ENCODE data around the gene OOSP3. TPM values are rescaled to one million over a fixed set of nuclear protein-coding genes. Genes with fewer than 3 reads are reported as not detected.

The OOSP3 gene
- polyA plus RNA-seq, 3 donors, result not detected

DNA sequence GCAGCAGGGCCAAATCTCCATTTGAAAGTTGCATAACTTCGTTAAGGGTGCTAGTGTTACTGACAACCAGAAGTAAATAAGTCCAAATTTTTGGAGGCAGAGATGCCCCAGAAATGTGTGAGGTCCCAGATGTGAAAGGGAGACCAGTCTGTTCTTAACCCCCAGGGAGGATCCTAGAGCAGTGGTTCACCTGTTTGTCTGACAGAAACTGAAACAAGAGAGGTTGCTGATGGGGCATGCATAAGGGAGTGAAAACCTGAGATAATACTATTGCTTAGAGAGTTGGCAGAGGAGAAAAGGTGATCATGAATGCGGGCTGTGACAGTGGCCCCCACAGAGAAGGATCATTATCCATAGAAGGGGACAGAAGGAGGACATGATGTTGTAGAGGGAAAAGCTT lies 37.1 kb upstream of the OOSP3 start:
- Histone ChIP-seq H3K27me3 (ENCODE audit: control insufficient read depth in 2 of 2, insufficient read depth in 2 of 2, low read length in 2 of 2) (no peaks in the 10 kb centered on the region), H3K27ac (ENCODE audit: low read depth in 1 of 2, low read length in 2 of 2) (no peak overlapping the region), H3K4me3 (replicated peaks in 1 of 3; ENCODE audit: low read depth in 2 of 3, low read length in 3 of 3) (no peak overlapping the region), H3K4me1 (ENCODE audit: control insufficient read depth in 1 of 2, insufficient read depth in 2 of 2, low read length in 2 of 2) (no peaks in the 10 kb centered on the region), H2AFZ (ENCODE audit: insufficient read depth, low read depth, low read length, poor library complexity, severe bottlenecking) (no peak overlapping the region), H4K20me1 (ENCODE audit: insufficient read depth, low read length) (no peaks in the 10 kb centered on the region), H3K4me2 (replicated peaks; ENCODE audit: extremely low read depth, low read length, poor library complexity, severe bottlenecking) (no peak overlapping the region), H3K79me2 (ENCODE audit: insufficient read depth, low read length) (no peaks in the 10 kb centered on the region), H3K36me3 (replicated peaks in 1 of 2; ENCODE audit: control insufficient read depth in 1 of 2, insufficient read depth in 2 of 2, low read length in 2 of 2) (no peaks in the 10 kb centered on the region), H3K9ac (ENCODE audit: insufficient read depth, low read length, poor library complexity, severe bottlenecking) (no peak overlapping the region), H3K9me3 (replicated peaks in 1 of 2; ENCODE audit: control insufficient read depth in 1 of 2, insufficient read depth in 1 of 2, low read length in 2 of 2) (no peaks in the 10 kb centered on the region)
- 88% methylated on average over 2 of the region's 2 CpGs for whole genome bisulfite sequencing (ENCODE audit: insufficient coverage)
- H3K9me3 Mint-ChIP-seq, result peaks cover 0 to 3% (median 0%) of the 10 kb centered on the region in 7 donors
- H3K27me3 Mint-ChIP-seq (ENCODE audit: low read depth in 3 of 3), result peaks cover 0 to 1% (median 0%) of the 10 kb centered on the region in 3 donors
- no peaks in the 10 kb centered on the region for H3K36me3 Mint-ChIP-seq
- intact Hi-C loops (cut with micrococcal nuclease), result no loop called here
- H3K4me3 Mint-ChIP-seq, result no peak overlapping the region
- TF ChIP-seq, protein P1, sequence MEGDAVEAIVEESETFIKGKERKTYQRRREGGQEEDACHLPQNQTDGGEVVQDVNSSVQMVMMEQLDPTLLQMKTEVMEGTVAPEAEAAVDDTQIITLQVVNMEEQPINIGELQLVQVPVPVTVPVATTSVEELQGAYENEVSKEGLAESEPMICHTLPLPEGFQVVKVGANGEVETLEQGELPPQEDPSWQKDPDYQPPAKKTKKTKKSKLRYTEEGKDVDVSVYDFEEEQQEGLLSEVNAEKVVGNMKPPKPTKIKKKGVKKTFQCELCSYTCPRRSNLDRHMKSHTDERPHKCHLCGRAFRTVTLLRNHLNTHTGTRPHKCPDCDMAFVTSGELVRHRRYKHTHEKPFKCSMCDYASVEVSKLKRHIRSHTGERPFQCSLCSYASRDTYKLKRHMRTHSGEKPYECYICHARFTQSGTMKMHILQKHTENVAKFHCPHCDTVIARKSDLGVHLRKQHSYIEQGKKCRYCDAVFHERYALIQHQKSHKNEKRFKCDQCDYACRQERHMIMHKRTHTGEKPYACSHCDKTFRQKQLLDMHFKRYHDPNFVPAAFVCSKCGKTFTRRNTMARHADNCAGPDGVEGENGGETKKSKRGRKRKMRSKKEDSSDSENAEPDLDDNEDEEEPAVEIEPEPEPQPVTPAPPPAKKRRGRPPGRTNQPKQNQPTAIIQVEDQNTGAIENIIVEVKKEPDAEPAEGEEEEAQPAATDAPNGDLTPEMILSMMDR (IDR thresholded peaks at IDR 0.05), result no peak
- H3K27ac Mint-ChIP-seq, result no peak overlapping the region
- DNase-seq, result no peak
- no peaks in the 10 kb centered on the region for H3K4me1 Mint-ChIP-seq

DNA sequence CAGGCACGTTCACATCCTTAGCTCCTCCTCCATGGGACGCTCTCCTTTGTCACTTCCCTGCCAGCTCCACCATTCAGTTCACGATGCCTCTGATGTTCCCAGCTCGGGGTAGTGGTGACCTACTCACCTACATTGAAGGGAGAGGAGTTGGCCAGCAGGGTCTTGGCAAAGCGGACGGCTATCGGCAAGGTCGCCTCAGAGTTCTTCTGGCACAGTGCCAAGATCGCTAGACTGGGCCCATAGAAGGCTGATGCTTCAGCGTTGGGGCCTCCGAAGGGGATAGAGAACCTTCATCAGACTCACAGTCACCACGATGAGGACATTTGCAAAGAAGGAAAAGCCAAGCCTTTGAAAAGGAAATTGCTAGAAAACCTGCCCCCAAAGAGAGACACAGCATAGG lies 36.3 kb upstream of the OOSP3 start:
- Mint-ChIP-seq H3K4me1 (no peaks in the 10 kb centered on the region), H3K4me3 (no peak overlapping the region), H3K36me3 (no peaks in the 10 kb centered on the region), H3K9me3 (peaks cover 0 to 3% (median 0%) of the 10 kb centered on the region in 7 donors), H3K27me3 (ENCODE audit: low read depth in 3 of 3) (peaks cover 0 to 1% (median 0%) of the 10 kb centered on the region in 3 donors), H3K27ac (no peak overlapping the region)
- Histone ChIP-seq H3K9me3 (replicated peaks in 1 of 2; ENCODE audit: control insufficient read depth in 1 of 2, insufficient read depth in 1 of 2, low read length in 2 of 2) (no peaks in the 10 kb centered on the region), H4K20me1 (ENCODE audit: insufficient read depth, low read length) (no peaks in the 10 kb centered on the region), H3K36me3 (replicated peaks in 1 of 2; ENCODE audit: control insufficient read depth in 1 of 2, insufficient read depth in 2 of 2, low read length in 2 of 2) (no peaks in the 10 kb centered on the region), H3K27me3 (ENCODE audit: control insufficient read depth in 2 of 2, insufficient read depth in 2 of 2, low read length in 2 of 2) (no peaks in the 10 kb centered on the region), H3K4me2 (replicated peaks; ENCODE audit: extremely low read depth, low read length, poor library complexity, severe bottlenecking) (no peak overlapping the region), H2AFZ (ENCODE audit: insufficient read depth, low read depth, low read length, poor library complexity, severe bottlenecking) (no peak overlapping the region), H3K4me3 (replicated peaks in 1 of 3; ENCODE audit: low read depth in 2 of 3, low read length in 3 of 3) (no peak overlapping the region), H3K27ac (ENCODE audit: low read depth in 1 of 2, low read length in 2 of 2) (no peak overlapping the region), H3K9ac (ENCODE audit: insufficient read depth, low read length, poor library complexity, severe bottlenecking) (no peak overlapping the region), H3K79me2 (ENCODE audit: insufficient read depth, low read length) (no peaks in the 10 kb centered on the region), H3K4me1 (ENCODE audit: control insufficient read depth in 1 of 2, insufficient read depth in 2 of 2, low read length in 2 of 2) (no peaks in the 10 kb centered on the region)
- intact Hi-C loops (cut with micrococcal nuclease), result no loop called here
- 100% methylated on average over 9 of the region's 12 CpGs for WGBS (ENCODE audit: insufficient coverage)
- no peak for DNase-seq
- TF ChIP-seq, protein P1 (IDR thresholded peaks at IDR 0.05), result no peak

Data from CD14-positive monocyte (primary cell).